ENCODE data around the gene SEPTIN2.
"Not testable (repeated sequence)": the region's sequence is repeated elsewhere in the genome, so short reads cannot be mapped to it uniquely, and the experiment has no call there.

The SEPTIN2 gene

GRCh38 chr2:241315093-241315878 is 439 bp upstream of the SEPTIN2 start, which contains the start of gene HDLBP:
Gene HDLBP, minus strand, starts transcription at chr2:241315672. Its CDS starts 48,803 bp downstream, at chr2:241266869.
- peak; percentile 100 for DNase-seq

GRCh38 chr2:241316825-241317224 is 1.1 kb downstream of the SEPTIN2 start:
- DNase-seq, result no peak

- DNase-seq, result no peak
These were observed 1.7 kb downstream of the SEPTIN2 start for GRCh38 chr2:241317391-241317790.

- not testable (repeated sequence) for DNase-seq
These were observed 3.1 kb downstream of the SEPTIN2 start for GRCh38 chr2:241318830-241319229.

- DNase-seq, result no peak
These were observed 4.7 kb downstream of the SEPTIN2 start for GRCh38 chr2:241320394-241320793.

GRCh38 chr2:241321033-241321432 is 5.3 kb downstream of the SEPTIN2 start:
- no peak for DNase-seq

- DNase-seq, result no peak
These were observed 6.2 kb downstream of the SEPTIN2 start for GRCh38 chr2:241321886-241322285.

GRCh38 chr2:241323778-241324177 is 8.1 kb downstream of the SEPTIN2 start:
- DNase-seq, result no peak

GRCh38 chr2:241324775-241325174 is 9.1 kb downstream of the SEPTIN2 start:
- no peak for DNase-seq

- no peak for DNase-seq
These were observed 9.5 kb downstream of the SEPTIN2 start for GRCh38 chr2:241325257-241325656.

GRCh38 chr2:241329669-241330615 is 14.2 kb downstream of the SEPTIN2 start:
- no peak for DNase-seq

- no peak for DNase-seq
These were observed 14.9 kb downstream of the SEPTIN2 start for GRCh38 chr2:241330616-241330981.

GRCh38 chr2:241334813-241335212 is 19.1 kb downstream of the SEPTIN2 start:
- no peak for DNase-seq

GRCh38 chr2:241339839-241340630 is 24.3 kb downstream of the SEPTIN2 start:
- DNase-seq, result no peak

- no peak for DNase-seq
These were observed 25.0 kb downstream of the SEPTIN2 start for GRCh38 chr2:241340631-241341163.

GRCh38 chr2:241344925-241345651 is 29.4 kb downstream of the SEPTIN2 start:
- DNase-seq, result no peak

- no peak for DNase-seq
These were observed 34.2 kb downstream of the SEPTIN2 start for GRCh38 chr2:241349941-241350340.

- no peak for DNase-seq
These were observed 34.8 kb downstream of the SEPTIN2 start for GRCh38 chr2:241350530-241350877.

- no peak for DNase-seq
These were observed 35.3 kb downstream of the SEPTIN2 start for GRCh38 chr2:241350878-241351639.

GRCh38 chr2:241351640-241352031 is 35.9 kb downstream of the SEPTIN2 start:
- DNase-seq, result no peak

- DNase-seq, result no peak
These were observed 36.5 kb downstream of the SEPTIN2 start for GRCh38 chr2:241352227-241352626.

All from activated T-cell treated with anti-CD3 and anti-CD28 coated beads, Interleukin-2, amount 50 U/mL, for 1 hour (primary cell).